GM13977 (cell line): ENCODE data around the gene WDPCP.
"Not testable (repeated sequence)": the region's sequence is repeated elsewhere in the genome, so short reads cannot be mapped to it uniquely, and the experiment has no call there.

Experiments
- DNase-seq: peaks from one replicate; pipeline ENCODE4 v3.0.0; 2012; ENCODE audit warnings: low spot score
- CTCF ChIP-seq: IDR thresholded peaks from 2 replicates; pipeline ENCODE4 v1.5.1; 2012; ENCODE audit warnings: mild to moderate bottlenecking, control low read depth; ENCODE audit not compliant: insufficient read depth; ENCODE audit errors: extremely low read depth, missing control alignments
- in situ Hi-C: fragments of 300-500 bp; cut with MboI; formaldehyde crosslinking; loops from one replicate; pipeline ENCODE4 v1.12.0; 2022; ENCODE audit warnings: low sequenced_read_pairs, low pct_unique_long_range_greater_than_20kb, mixed read lengths, inconsistent platforms; ENCODE audit not compliant: unreplicated experiment

WDPCP gene

GRCh38 chr2:63588385-63589147 lies at the start of gene WDPCP, which contains the start of gene MDH1:
TSS of gene WDPCP (minus strand) at chr2:63588477. CDS start at chr2:63588271, 206 bp downstream.
TSS of gene MDH1 (plus strand) at chr2:63588963. CDS start at chr2:63589044, 81 bp downstream.
- no peak for TF ChIP-seq CTCF
- in situ Hi-C loops, result no loop called here
- peak; percentile 72 for DNase-seq

GRCh38 chr2:63632382-63632781 lies 44.1 kb upstream of the WDPCP start:
- in situ Hi-C loops, result no loop called here

GRCh38 chr2:63631501-63631900 lies 43.2 kb upstream of the WDPCP start:
- no peak for DNase-seq
- in situ Hi-C loops, result no loop called here

More at GRCh38 chr2:63632382-63632781, 44.1 kb upstream of the WDPCP start:
- DNase-seq, result no peak
- TF ChIP-seq CTCF, result no peak

GRCh38 chr2:63628403-63628942 lies 40.2 kb upstream of the WDPCP start:
- DNase-seq, result no peak
- no peak for TF ChIP-seq CTCF
- in situ Hi-C loops, result no loop called here

More at GRCh38 chr2:63631501-63631900, 43.2 kb upstream of the WDPCP start:
- TF ChIP-seq CTCF, result no peak

- in situ Hi-C loops, result no loop called here
- DNase-seq, result no peak
- no peak for TF ChIP-seq CTCF
Observed at GRCh38 chr2:63627866-63628265, 39.6 kb upstream of the WDPCP start.

GRCh38 chr2:63623763-63624162 lies 35.5 kb upstream of the WDPCP start:
- DNase-seq, in situ Hi-C loops: not testable (repeated sequence)

- in situ Hi-C loops, result no loop called here
- DNase-seq, result no peak
- TF ChIP-seq CTCF, result no peak
Observed at GRCh38 chr2:63622751-63623150, 34.5 kb upstream of the WDPCP start.
